ENCODE results near the gene CDH4.

CDH4 gene

GRCh38 chr20:61299104-61299503, 47.0 kb downstream of the CDH4 start:
- H3K4me3 ChIP-seq (ENCODE audit: insufficient read depth, low read length, poor library complexity, severe bottlenecking), result no peak overlapping the region
- H3K9ac ChIP-seq (ENCODE audit: low read length), result no peak overlapping the region
- H4K20me1 ChIP-seq (ENCODE audit: low read depth, low read length), result no peaks in the 10 kb centered on the region
- H3K36me3 ChIP-seq (ENCODE audit: low read length), result no peaks in the 10 kb centered on the region
- H3K9me2 ChIP-seq (replicated peaks; ENCODE audit: insufficient read depth, low read length), result no peaks in the 10 kb centered on the region
- H3K9me3 ChIP-seq (ENCODE audit: insufficient read depth, low read length), result no peaks in the 10 kb centered on the region
- H2AFZ ChIP-seq (ENCODE audit: low read depth, low read length, severe bottlenecking), result no peak overlapping the region
- no peak overlapping the region for H3K4me2 ChIP-seq (ENCODE audit: low read depth, low read length, poor library complexity, severe bottlenecking)
- H3K27ac ChIP-seq (ENCODE audit: low read depth, low read length), result no peak overlapping the region
- H3K27me3 ChIP-seq (ENCODE audit: low read length), result no peaks in the 10 kb centered on the region
- no peak for TF ChIP-seq EZH2phosphoT487 (conservative IDR thresholded peaks at IDR 0.05; ENCODE audit: low read length)
- TF ChIP-seq CTCF (IDR thresholded peaks at IDR 0.05; ENCODE audit: insufficient read depth, low read length, poor library complexity, severe bottlenecking), result no peak
- no peaks in the 10 kb centered on the region for H3K79me2 ChIP-seq (ENCODE audit: insufficient read depth, low read length)
- H3F3A ChIP-seq (ENCODE audit: insufficient read depth), result no peaks in the 10 kb centered on the region

GRCh38 chr20:61299618-61300017, 47.6 kb downstream of the CDH4 start:
- no peak overlapping the region for H3K4me2 ChIP-seq (ENCODE audit: low read depth, low read length, poor library complexity, severe bottlenecking)
- H3K9me2 ChIP-seq (replicated peaks; ENCODE audit: insufficient read depth, low read length), result no peaks in the 10 kb centered on the region
- no peaks in the 10 kb centered on the region for H3F3A ChIP-seq (ENCODE audit: insufficient read depth)
- H3K27me3 ChIP-seq (ENCODE audit: low read length), result no peaks in the 10 kb centered on the region
- TF ChIP-seq EZH2phosphoT487 (conservative IDR thresholded peaks at IDR 0.05; ENCODE audit: low read length) (no peak), CTCF (IDR thresholded peaks at IDR 0.05; ENCODE audit: insufficient read depth, low read length, poor library complexity, severe bottlenecking) (no peak)
- H3K4me3 ChIP-seq (ENCODE audit: insufficient read depth, low read length, poor library complexity, severe bottlenecking), result no peak overlapping the region
- H4K20me1 ChIP-seq (ENCODE audit: low read depth, low read length), result no peaks in the 10 kb centered on the region
- H3K36me3 ChIP-seq (ENCODE audit: low read length), result no peaks in the 10 kb centered on the region
- H3K9ac ChIP-seq (ENCODE audit: low read length), result no peak overlapping the region
- no peaks in the 10 kb centered on the region for H3K79me2 ChIP-seq (ENCODE audit: insufficient read depth, low read length)
- H3K9me3 ChIP-seq (ENCODE audit: insufficient read depth, low read length), result no peaks in the 10 kb centered on the region
- H3K27ac ChIP-seq (ENCODE audit: low read depth, low read length), result no peak overlapping the region
- H2AFZ ChIP-seq (ENCODE audit: low read depth, low read length, severe bottlenecking), result no peak overlapping the region

GRCh38 chr20:61300293-61300692, 48.2 kb downstream of the CDH4 start:
- Histone ChIP-seq H3K4me3 (ENCODE audit: insufficient read depth, low read length, poor library complexity, severe bottlenecking) (no peak overlapping the region), H3K79me2 (ENCODE audit: insufficient read depth, low read length) (no peaks in the 10 kb centered on the region), H3F3A (ENCODE audit: insufficient read depth) (no peaks in the 10 kb centered on the region), H3K9ac (ENCODE audit: low read length) (no peak overlapping the region), H2AFZ (ENCODE audit: low read depth, low read length, severe bottlenecking) (no peak overlapping the region), H3K27ac (ENCODE audit: low read depth, low read length) (no peak overlapping the region), H3K36me3 (ENCODE audit: low read length) (no peaks in the 10 kb centered on the region), H3K4me2 (ENCODE audit: low read depth, low read length, poor library complexity, severe bottlenecking) (no peak overlapping the region), H3K9me3 (ENCODE audit: insufficient read depth, low read length) (no peaks in the 10 kb centered on the region), H3K9me2 (replicated peaks; ENCODE audit: insufficient read depth, low read length) (no peaks in the 10 kb centered on the region), H3K27me3 (ENCODE audit: low read length) (no peaks in the 10 kb centered on the region), H4K20me1 (ENCODE audit: low read depth, low read length) (no peaks in the 10 kb centered on the region)
- TF ChIP-seq CTCF (IDR thresholded peaks at IDR 0.05; ENCODE audit: insufficient read depth, low read length, poor library complexity, severe bottlenecking), result no peak
- no peak for TF ChIP-seq EZH2phosphoT487 (conservative IDR thresholded peaks at IDR 0.05; ENCODE audit: low read length)
